ENCODE results near the gene HERC6.
"Not testable (repeated sequence)": the region's sequence is repeated elsewhere in the genome, so short reads cannot be mapped to it uniquely, and the experiment has no call there.

HERC6 gene

GRCh38 chr4:88391703-88392102 lies 13.1 kb downstream of the HERC6 start:
- DNase-seq, result no peak

- DNase-seq, result no peak
These were observed 18.0 kb downstream of the HERC6 start for GRCh38 chr4:88396681-88397080.

DNA sequence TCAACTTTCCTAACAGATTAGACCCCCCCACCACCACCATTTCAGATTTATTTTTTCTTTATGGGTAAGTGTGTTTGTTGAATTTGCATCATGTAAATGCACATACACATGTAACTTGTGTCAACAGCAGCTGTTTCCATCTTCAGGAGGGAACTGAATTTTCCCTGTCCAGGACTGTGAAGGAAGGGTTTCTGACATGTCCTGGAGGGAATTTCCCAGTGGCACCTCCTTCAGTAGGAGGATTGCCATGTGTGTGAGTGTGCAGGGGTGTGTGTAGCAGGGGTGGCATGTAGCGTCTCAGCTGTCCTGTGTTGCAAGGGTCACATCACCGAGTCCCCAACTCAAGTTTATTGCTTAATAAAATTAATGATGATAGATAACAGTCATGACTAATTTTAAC lies 19.7 kb downstream of the HERC6 start:
- no peak for DNase-seq

DNA sequence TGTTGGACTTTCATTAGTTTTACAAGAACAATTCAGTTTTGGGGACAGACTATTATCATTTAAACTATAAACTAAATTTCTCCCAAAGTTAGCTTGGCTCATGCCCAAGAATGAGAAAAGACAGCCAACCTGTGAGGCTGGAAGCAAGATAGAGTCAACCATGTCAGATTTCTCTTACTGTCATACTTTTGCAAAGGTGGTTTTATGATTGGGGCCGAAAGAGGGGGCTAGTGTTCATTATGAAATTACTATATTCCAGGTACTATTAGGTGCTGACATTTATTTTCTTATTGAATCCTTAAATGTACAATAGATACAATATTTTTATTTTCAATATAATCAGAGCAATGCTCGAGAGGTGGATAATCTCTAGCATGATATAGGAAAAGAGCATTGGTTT lies 30.6 kb downstream of the HERC6 start:
- DNase-seq, result no peak

GRCh38 chr4:88409789-88410188 lies 31.1 kb downstream of the HERC6 start:
- DNase-seq, result no peak

- no peak for DNase-seq
These were observed 32.9 kb downstream of the HERC6 start for GRCh38 chr4:88411491-88412096.

DNA sequence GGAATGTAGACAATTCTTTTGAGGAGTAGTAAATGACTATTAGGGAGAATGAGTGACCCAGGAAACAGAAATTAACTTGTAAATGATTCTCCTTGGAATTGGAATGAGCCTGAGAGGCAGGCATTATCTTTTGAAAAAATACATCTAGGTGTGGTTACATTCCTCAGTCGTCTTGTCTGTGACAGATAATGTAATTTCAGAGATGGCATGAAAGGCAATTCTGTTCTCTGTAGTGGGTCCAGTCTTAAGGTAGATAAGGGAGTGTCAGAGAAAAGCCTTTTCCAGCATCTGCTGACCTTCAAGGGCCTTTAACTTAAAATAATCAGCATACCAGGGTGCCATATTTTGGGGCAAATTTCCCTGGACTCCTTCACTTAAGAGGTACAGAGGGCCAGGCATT lies 35.1 kb downstream of the HERC6 start:
- DNase-seq, result no peak

- no peak for DNase-seq
These were observed 36.1 kb downstream of the HERC6 start for GRCh38 chr4:88414755-88415154.

DNA sequence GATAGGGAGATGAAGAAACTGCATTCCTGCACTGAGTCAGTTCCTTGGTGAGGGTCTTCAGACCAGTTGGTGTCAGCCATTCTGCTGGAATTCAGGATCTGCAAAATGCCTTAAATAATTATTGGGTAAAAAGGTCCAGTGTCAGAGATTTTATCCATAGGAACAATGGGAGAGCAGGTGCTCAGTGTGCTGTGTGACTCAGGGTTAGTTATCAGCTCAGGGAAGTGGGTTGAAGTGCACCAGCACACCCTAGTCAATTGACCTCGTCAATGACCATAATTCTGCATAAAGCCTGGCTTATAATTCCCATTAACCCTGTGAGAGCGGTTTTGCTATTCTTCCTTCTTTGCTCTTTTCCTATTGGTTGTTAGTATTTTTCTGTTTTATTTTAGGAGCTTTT lies 37.3 kb downstream of the HERC6 start:
- DNase-seq, result no peak

DNA sequence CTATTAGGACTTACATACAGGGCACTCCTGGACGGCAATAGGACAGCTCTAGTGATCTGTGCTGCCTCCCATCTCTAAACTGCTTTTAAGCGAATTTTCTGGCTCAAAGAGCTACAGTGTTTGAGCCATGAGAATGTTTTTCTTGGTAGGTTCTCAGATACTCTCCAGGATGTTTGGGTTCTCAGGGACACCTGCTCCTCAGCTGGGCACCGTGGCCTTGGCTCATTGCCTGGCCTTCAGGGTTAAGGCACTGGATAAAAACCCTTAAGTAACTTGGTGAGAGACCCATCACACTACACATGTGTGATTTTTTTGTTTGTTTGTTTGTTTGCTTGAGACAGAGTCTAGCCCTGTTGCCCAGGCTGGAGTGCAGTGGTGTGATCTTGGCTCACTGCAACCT lies 39.8 kb downstream of the HERC6 start:
- no peak for DNase-seq

GRCh38 chr4:88419874-88420273 lies 41.2 kb downstream of the HERC6 start:
- DNase-seq, result no peak

GRCh38 chr4:88420844-88421243 lies 42.2 kb downstream of the HERC6 start:
- no peak for DNase-seq

DNA sequence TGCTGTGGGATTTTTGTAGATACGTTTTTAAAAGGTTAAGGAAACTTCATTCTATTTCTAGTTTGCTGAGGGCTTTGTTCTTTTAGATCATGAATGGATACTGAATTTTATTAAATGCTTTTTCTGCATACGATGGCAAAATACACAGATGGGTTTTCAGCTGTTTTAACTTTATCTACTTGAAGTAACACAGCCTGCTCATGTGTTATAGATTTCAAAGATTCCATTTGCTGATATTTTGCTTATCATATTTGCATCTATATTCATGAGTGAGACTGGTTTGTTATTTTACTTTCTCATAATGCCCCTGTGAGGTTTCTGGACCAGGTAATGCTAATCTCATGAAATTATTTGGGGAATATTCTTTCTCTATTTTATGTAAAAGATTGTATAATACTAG lies 43.8 kb downstream of the HERC6 start:
- no peak for DNase-seq

DNA sequence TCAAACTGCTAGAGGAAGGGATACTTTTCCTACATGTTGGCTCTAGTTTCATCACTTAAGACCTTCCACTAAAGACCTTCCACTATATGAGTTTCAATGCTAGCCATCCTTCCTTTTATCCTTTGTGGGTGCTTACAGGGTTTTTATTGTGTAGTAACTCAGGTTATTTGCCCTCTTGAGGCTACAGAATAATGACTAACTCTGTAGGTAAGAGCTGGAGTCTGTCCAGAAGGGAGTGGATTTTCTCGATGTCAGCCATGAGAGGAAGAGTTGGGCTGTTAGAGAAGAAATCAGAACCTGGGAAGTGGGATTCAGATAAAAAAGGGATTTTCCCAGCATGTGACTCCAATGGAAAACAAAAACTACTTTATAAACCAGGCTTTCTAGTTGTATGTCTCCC lies 50.7 kb downstream of the HERC6 start:
- DNase-seq, result no peak

GRCh38 chr4:88435987-88436693 lies 57.5 kb downstream of the HERC6 start:
- no peak for DNase-seq

GRCh38 chr4:88437873-88438272 lies 59.2 kb downstream of the HERC6 start:
- DNase-seq, result not testable (repeated sequence)

DNA sequence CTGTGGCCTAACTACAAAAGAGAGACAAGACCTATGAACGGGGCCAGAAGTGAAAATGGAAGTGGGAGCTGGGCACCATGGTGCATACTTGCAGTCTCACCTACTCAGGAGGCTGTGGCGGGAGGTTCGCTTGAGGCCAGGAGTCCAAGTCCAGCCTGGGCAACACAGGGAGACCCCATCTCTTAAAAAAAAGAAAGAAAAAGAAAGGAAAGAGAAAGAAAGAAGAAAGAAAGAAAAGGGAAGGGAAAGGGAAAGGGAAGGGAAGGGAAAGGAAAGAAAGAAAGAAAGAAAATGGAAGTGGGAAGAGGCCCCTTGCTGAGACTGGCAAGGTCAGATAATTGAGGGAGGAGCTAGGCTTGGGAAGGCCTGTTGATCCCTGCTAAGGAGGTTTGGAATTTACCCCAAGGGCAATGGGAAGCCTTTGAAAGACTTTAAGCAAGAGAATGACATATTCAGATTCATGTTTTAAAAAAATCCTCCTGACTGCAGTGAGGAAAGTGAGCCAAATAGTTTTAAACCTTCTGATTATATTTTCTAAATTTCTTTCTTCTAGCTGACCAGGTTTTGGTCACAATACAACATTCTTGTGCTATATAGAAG lies 60.6 kb downstream of the HERC6 start:
- DNase-seq, result no peak

- no peak for DNase-seq
These were observed 61.5 kb downstream of the HERC6 start for GRCh38 chr4:88440146-88440545.

- no peak for DNase-seq
These were observed 63.0 kb downstream of the HERC6 start for GRCh38 chr4:88441696-88442095.

GRCh38 chr4:88442689-88443191 lies 64.1 kb downstream of the HERC6 start:
- no peak for DNase-seq

GRCh38 chr4:88443486-88443885 lies 64.8 kb downstream of the HERC6 start:
- DNase-seq, result no peak

DNA sequence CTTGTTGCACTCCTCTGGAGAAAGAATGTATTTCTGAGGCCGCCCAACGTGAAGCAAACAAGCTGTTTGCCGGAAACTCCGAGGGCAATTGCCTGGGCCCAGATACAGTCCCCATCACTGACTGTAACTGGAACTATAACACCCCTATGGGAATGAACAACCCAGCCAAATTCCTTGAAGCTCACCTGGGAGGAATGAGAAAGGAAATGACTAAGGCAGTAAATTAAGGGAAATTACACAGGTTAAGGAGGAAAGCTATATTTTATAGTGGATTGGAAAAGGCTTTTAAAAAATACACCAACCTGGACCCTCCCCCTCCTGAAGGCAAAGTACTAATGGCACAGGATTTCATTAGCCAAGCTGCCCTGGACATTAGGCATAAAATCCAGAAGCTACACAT lies 66.6 kb downstream of the HERC6 start:
- DNase-seq, result no peak

GRCh38 chr4:88446124-88446523 lies 67.5 kb downstream of the HERC6 start:
- DNase-seq, result no peak

DNA sequence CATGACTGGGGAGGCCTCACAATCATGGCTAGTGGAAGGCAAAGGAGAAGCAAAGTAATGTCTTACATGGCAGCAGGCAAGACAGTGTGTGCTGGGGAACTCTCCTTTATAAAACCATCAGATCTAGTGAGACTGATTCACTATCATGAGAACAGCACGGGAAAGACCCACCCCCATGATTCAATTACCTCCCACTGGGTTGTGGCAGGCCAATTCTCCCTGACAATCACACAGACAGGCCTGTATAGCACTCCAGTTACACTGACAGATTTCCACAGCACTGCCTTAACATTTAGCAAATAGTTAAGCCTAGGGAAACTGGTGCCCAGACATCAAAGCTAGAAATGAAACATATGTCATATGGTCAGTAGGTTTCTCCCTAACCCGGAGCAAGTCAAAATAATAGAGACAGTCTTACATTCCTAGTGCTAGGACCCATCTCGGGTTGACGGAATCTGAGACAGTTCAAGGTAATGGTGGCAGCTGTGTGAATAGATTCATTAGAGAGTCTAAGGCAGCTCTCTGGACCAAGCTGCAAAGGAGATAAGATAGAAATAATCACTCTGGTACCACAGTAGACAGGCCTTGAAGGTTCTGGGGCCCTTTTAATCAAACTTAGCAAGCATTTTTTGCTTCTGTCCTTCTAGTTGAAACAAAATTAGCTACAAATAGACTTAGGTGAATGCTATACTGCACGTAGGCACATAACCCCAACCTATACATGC lies 68.9 kb downstream of the HERC6 start:
- no peak for DNase-seq

Measured in HCEC 1CT (cell line).